ENCODE measurements around the gene CLP1. TPM values are rescaled to one million over a fixed set of nuclear protein-coding genes. Genes with fewer than 3 reads are reported as not detected.
"Not testable (repeated sequence)": the region's sequence is repeated elsewhere in the genome, so short reads cannot be mapped to it uniquely, and the experiment has no call there.

The CLP1 gene
- total RNA-seq, 1 donor from 2014 or later = 12.5 TPM

DNA sequence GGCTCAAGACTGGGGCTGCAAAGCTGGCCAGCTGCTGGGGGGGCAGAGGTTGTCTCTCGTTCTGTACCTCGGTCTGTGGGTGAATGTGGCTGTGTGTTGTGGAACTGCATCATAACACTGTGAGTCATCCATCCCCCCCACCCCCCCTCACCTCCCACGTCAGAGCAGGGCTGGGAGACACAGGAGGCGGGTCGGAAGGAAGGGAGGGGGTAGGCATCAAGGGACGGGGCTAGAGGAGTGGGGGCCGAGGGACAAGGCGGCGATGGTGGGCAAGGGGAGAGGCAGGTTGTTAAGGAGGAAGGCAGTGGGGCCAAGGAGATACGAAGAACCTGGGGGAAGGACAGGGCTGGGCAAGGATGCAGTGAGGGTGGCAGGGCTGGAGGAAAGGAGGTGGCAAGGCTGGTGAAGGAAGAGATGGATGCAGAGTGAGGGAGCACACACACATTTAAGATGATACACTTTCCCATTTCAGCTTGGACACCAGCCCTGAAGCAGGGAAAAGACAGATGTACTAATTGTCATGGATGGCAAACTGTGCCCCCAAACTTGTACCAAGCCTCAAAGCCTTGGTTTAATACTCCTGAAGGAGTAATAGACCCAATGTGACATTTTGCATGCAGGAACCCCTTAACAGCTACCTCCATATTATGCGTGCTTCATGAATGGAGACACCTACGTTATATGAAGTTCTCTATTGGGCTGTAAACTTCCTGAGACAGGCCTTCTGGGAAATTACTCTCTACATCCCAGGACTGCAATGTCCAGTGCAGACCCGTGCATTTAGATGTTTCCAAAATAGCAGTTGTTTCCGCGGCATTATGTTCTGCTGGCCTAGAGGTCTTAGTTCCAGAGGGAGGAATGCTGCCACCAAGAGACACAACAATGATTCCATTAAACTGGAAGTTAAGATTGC lies 7.5 kb upstream of the CLP1 start, which contains the start of gene YPEL4:
TSS of gene YPEL4 (minus strand) at position 87 of the 913 bp plus-strand sequence. CDS start 2,805 bp downstream, outside the sequence.
- Histone ChIP-seq H3K4me1 (peaks cover 50% of the 10 kb centered on the region), H3K4me3 (peak within 1 kb of the TSS; percentile 54), H3K36me3 (no peaks in the 10 kb centered on the region), H3K27ac (no peak within 1 kb of the TSS), H3K27me3 (ENCODE audit: low read depth) (peaks cover 30% of the 10 kb centered on the region), H3K9me3 (no peaks in the 10 kb centered on the region)
- ATAC-seq = peak; percentile 61 to 72
- intact Hi-C loops (cut with DNase I) = no loop called here
- TF ChIP-seq, protein P1, sequence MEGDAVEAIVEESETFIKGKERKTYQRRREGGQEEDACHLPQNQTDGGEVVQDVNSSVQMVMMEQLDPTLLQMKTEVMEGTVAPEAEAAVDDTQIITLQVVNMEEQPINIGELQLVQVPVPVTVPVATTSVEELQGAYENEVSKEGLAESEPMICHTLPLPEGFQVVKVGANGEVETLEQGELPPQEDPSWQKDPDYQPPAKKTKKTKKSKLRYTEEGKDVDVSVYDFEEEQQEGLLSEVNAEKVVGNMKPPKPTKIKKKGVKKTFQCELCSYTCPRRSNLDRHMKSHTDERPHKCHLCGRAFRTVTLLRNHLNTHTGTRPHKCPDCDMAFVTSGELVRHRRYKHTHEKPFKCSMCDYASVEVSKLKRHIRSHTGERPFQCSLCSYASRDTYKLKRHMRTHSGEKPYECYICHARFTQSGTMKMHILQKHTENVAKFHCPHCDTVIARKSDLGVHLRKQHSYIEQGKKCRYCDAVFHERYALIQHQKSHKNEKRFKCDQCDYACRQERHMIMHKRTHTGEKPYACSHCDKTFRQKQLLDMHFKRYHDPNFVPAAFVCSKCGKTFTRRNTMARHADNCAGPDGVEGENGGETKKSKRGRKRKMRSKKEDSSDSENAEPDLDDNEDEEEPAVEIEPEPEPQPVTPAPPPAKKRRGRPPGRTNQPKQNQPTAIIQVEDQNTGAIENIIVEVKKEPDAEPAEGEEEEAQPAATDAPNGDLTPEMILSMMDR (IDR thresholded peaks at IDR 0.05) = no peak
- DNase-seq = peak; percentile 57

DNA sequence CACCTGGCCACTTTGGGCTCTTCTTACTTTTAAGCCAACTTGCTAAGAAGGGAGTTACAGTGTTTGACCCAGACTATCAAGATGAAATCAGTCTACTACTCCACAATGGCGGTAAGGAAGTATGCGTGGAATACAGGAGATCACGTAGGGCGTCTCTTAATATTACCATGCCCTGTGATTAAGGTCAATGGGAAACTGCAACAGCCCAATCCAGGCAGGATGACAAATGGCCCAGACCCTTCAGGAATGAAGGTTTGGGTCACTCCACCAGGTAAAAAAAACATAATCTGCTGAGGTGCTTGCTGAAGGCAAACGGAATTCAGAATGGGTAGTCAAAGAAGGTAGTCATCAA lies 6.8 kb upstream of the CLP1 start:
- Histone ChIP-seq H3K27ac (no peak overlapping the region), H3K9me3 (no peaks in the 10 kb centered on the region), H3K27me3 (ENCODE audit: low read depth) (peaks cover 30% of the 10 kb centered on the region), H3K4me3 (no peak overlapping the region), H3K36me3 (no peaks in the 10 kb centered on the region), H3K4me1 (peaks cover 44% of the 10 kb centered on the region)
- TF ChIP-seq, protein P1 (IDR thresholded peaks at IDR 0.05) = no peak
- no peak for DNase-seq
- intact Hi-C loops (cut with DNase I) = no loop called here
- ATAC-seq = no peak

DNA sequence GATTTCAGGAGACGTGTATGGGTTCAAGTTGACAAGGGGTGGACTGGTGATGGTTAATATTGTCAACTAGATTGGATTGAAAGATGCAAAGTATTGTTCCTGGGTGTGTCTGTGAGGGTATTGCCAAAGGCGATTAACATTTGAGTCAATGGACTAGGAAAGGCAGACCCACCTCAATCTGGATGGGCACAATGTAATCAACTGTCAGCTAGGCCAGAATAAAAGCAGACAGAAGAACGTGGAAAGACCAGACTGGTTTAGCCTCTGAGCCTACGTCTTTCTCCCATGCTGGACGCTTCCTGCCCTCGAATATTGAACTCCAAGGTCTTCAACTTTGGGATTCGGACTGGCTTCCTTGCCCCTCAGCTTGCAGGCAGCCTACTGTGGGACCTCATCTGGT lies 6.2 kb upstream of the CLP1 start:
- TF ChIP-seq, protein P1 (IDR thresholded peaks at IDR 0.05) = no peak
- no peak for ATAC-seq
- H3K9me3 ChIP-seq = no peaks in the 10 kb centered on the region
- H3K4me3 ChIP-seq = no peak overlapping the region
- H3K27ac ChIP-seq = no peak overlapping the region
- H3K27me3 ChIP-seq (ENCODE audit: low read depth) = peaks cover 30% of the 10 kb centered on the region
- no peak for DNase-seq
- no peaks in the 10 kb centered on the region for H3K36me3 ChIP-seq
- peaks cover 37% of the 10 kb centered on the region for H3K4me1 ChIP-seq
- intact Hi-C loops (cut with DNase I) = no loop called here

DNA sequence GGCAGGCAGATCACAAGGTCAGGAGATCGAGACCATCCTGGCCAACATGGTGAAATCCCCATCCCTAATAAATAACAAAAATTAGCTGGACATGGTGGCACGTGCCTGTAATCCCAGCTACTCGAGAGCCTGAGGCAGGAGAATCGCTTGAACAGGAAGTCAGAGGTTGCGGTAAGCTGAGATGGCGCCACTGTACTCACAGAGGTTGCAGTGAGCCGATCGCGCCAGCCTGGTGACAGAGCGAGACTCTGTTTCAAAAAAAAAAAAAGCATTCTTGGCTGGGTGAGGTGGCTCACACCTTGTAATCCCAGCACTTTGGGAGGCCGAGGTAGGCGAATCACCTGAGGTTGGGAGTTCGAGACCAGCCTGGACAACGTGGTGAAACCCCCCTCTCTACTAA lies 5.3 kb upstream of the CLP1 start:
- H3K27me3 ChIP-seq (ENCODE audit: low read depth) = peaks cover 22% of the 10 kb centered on the region
- ATAC-seq; H3K36me3 ChIP-seq; DNase-seq; H3K27ac ChIP-seq; intact Hi-C loops (cut with DNase I); H3K9me3 ChIP-seq: not testable (repeated sequence)
- H3K4me3 ChIP-seq = peak overlapping the region; percentile 0
- H3K4me1 ChIP-seq = peaks cover 33% of the 10 kb centered on the region

DNA sequence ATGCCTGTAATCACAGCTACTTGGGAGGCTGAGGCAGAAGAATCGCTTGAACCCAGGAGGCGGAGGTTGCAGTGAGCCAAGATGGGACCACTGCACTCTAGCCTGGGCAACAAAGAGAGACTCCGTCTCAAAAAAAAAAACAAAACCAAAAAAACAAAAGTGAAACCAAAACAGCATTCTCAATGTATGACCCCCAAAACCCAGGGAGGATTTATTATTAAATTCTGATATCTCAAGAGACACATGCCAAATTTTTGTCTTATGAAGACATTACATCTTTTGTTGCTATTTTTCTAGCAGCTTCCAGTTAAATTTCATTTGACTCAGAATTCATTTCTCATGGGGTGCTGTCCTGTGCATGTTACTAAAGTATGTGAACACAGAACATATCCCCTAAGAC lies 4.9 kb upstream of the CLP1 start:
- TF ChIP-seq, protein P1 (IDR thresholded peaks at IDR 0.05) = no peak
- Histone ChIP-seq H3K27me3 (ENCODE audit: low read depth) (peaks cover 18% of the 10 kb centered on the region), H3K4me3 (peak overlapping the region; percentile 0), H3K27ac (no peak overlapping the region), H3K9me3 (no peaks in the 10 kb centered on the region), H3K36me3 (no peaks in the 10 kb centered on the region), H3K4me1 (peaks cover 28% of the 10 kb centered on the region)
- DNase-seq (no peak), ATAC-seq (no peak)
- intact Hi-C loops (cut with DNase I) = no loop called here

DNA sequence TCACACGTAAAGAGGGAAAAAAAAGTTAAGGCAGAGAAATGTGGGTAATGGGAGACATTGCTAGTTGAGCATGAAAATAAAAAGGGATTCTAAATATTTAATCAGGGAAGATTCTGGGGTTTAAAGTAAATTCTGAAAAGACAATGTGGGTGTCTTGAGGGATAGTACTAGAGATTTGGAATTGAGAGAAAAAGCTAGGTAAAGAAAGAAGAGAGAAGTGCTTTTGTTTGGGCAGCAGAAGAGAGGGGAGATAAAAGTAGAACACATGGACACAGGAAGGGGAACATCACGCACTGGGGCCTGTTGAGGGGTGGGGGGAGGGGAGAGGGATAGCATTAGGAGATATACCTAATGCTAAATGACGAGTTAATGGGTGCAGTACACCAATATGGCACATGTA lies 4.4 kb upstream of the CLP1 start:
- Histone ChIP-seq H3K27ac (no peak overlapping the region), H3K4me3 (no peak overlapping the region), H3K27me3 (ENCODE audit: low read depth) (peaks cover 13% of the 10 kb centered on the region), H3K9me3 (no peaks in the 10 kb centered on the region), H3K36me3 (no peaks in the 10 kb centered on the region), H3K4me1 (peaks cover 25% of the 10 kb centered on the region)
- TF ChIP-seq, protein P1 (IDR thresholded peaks at IDR 0.05) = no peak
- DNase-seq (no peak), ATAC-seq (no peak)
- intact Hi-C loops (cut with DNase I) = no loop called here
